Stimulated activated naive CD4-positive, alpha-beta T cell treated with Interleukin-2 at 50 U/mL for 16 hours (primary cell): ENCODE results near the gene FEZ2.
"Not testable (repeated sequence)": the region's sequence is repeated elsewhere in the genome, so short reads cannot be mapped to it uniquely, and the experiment has no call there.

Source experiments
- DNase-seq: peaks from one replicate; lab custom pipeline; 2025; lab: John Stamatoyannopoulos, UW

The FEZ2 gene, protein sequence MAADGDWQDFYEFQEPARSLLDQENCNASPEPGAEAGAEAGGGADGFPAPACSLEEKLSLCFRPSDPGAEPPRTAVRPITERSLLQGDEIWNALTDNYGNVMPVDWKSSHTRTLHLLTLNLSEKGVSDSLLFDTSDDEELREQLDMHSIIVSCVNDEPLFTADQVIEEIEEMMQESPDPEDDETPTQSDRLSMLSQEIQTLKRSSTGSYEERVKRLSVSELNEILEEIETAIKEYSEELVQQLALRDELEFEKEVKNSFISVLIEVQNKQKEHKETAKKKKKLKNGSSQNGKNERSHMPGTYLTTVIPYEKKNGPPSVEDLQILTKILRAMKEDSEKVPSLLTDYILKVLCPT

GRCh38 chr2:36597532-36598377, at the start of gene FEZ2:
FEZ2 (minus strand) TSS chr2:36598168; CDS start chr2:36598142, 26 bp downstream.
- DNase-seq: peak; percentile 69

DNA sequence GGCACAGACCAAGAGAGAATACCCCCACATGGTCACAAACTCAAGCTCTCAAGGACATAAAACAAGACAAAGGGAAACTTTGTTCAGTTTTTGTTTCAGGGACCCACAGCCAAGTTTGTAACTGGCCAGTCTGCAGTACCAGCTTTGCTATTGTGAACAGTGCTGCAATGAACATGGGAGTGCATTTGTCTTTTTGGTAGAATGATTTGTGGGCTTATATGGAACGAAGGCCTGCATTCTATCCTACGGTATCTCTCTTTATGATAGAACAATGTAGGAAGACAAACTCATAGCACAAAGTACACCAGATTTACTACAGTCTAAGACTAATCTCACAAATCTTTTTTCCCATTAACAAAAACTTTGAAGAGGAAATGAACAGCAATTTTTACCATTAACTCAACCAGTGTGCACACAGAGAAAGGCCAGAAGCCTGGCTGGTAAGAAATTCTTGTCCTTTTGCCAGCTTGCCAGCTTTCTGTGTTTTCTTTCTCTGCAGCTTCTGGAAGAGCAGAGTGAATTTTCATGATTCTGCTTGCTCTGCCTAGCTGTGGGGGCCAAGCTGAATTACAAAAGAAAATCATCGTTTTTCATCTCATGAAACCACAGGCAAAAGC, 37.1 kb upstream of the FEZ2 start:
- no peak for DNase-seq

DNA sequence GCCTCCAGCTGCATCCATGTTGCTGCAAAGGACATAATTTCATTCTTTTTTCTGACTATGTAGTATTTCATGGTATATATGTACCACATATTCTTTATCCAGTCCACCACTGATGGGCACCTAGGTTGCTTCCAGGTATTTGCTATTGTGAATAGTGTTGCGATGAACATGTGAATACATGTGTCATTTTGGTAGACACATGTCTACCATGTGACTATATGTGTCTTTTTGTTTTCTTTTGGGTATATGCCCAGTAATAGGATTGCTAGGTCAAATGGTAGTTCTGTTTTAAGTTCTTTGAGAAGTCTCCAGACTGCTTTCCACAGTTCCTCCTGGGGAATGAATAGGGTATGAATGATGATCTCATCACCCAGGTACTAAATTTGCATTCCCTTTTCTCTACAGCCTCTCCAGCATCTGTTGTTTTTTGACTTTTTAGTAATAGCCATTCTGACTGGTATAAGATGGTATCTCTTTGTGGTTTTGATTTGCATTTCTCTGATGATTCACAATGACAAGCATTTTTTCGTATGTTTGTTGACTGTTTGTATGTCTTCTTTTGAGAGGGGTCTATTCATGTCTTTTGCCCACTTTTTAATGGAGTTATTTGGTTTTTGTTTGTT, 35.6 kb upstream of the FEZ2 start:
- DNase-seq: no peak

DNA sequence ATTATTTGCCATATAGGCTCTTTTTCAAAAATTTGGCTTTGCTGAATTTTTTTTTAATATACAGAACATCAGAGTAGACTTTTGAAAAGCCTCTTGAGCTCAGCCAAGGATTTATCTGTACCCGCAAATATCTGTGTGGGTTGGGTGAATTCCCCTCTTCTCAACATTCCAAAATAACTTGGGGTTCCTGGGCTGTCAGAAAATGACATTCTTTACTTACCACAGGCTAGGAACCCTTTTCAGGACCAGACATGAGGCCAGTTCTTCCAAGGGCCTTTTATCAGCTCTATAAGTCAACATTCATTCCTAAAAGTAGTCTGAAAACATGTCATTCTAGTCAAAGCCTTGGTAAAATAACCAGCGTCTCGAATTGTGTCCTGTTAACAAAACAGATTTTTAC, 28.8 kb upstream of the FEZ2 start:
- DNase-seq: no peak

DNA sequence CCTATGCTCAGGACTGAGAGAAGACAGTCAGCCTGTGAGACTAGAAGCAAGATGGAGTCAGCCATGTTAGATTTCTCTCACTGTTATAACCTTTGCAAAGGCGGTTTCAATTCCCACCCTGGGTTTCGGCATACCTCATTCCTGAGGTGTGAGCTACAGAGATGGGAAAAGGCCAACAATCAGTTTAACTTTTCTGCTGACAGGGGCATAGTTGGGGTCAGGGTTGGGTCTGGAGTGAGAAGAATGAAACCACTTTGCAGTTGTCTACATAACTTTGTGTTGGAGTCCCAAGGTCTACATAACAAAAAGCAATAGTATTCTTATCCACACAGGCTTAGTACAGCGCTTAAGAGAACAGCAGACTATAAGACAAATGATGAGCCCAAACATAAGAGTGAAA, 28.1 kb upstream of the FEZ2 start:
- no peak for DNase-seq

DNA sequence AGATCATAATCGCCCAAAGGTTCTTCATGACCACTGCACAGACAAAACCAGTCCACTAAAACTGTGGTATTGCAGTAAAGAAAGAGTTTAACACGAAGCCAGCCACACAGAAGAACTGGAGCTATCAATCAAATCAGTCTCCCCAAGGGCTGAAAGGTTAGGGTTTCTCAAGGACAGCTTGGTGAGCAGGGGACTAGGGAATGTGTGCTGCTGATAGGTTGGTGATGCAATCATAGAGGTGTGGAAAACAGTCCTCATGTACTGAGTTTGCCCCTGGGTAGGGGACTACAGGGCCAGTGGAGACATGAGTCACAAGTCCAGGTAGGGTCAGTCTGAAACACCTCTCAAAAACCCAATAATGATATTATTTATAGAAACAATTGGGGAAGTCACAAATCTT, 27.3 kb upstream of the FEZ2 start:
- DNase-seq: no peak

DNA sequence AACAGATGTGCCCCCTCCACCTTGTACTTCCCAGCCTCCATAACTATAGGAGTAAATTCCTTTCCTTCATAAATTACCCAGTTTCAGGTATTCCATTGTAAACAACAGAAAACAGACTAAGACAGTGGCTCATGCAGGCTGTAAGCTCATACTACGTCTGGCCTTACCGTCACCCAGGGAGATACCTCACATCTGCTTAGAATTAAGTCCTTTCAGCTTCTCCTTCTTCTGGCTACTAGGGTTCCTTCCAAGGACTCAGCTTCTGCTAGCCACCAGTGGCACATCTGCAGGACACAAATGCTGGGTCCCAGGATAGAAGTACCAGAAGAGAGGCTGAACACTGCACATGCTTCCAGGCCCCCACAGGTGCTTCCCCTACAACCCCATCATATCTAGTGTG, 22.4 kb upstream of the FEZ2 start:
- DNase-seq: no peak

- DNase-seq: no peak
Measured at GRCh38 chr2:36618381-36618780, 20.4 kb upstream of the FEZ2 start.

DNA sequence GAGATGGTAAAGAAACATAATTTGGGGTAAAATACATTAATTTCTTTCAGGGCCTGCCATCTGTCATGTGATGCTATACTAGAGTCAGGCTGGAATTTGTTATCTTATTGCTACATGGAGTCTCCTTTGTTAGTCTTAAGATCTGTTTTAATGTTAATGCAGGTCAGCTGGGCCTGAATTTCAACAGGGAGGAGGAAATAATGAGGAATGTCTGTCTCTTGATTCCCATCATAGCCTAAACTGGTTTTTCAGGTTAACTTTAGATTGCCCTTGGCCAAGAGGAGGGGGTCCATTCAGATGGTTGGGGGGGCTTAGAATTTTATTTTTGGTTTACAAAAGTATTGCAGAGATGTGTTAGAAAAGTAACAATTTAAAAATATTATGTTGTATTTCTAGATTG, 19.0 kb upstream of the FEZ2 start:
- no peak for DNase-seq

GRCh38 chr2:36615222-36615621, 17.3 kb upstream of the FEZ2 start:
- DNase-seq: no peak

GRCh38 chr2:36613801-36614200, 15.8 kb upstream of the FEZ2 start:
- DNase-seq: no peak

- DNase-seq: no peak
Measured at GRCh38 chr2:36611316-36611990, 13.5 kb upstream of the FEZ2 start.

- DNase-seq: no peak
Measured at GRCh38 chr2:36609507-36609906, 11.5 kb upstream of the FEZ2 start.

DNA sequence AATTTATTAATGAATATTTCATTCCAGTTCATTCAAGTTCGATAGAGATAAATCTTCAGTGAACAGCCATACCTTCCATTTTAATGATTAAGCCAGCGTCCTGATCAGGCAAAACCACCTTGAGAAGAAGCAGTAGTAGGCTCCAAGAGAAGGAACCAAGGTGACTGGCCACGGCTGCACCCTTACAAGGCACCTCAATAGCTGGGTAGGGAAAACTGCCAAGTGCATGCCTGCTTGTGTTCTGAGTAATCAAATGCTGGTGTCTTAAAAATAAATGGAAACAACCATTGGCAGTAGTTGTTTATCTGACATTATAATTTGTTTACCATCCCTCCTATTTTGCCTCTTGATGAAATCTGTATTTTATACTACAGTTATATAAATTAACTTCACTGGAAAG, 10.0 kb upstream of the FEZ2 start:
- DNase-seq: no peak

- DNase-seq: no peak
Measured at GRCh38 chr2:36606925-36607324, 9.0 kb upstream of the FEZ2 start.

GRCh38 chr2:36605273-36605672, 7.3 kb upstream of the FEZ2 start:
- DNase-seq: no peak

GRCh38 chr2:36603629-36604028, 5.7 kb upstream of the FEZ2 start:
- not testable (repeated sequence) for DNase-seq

GRCh38 chr2:36597003-36597531, 901 bp downstream of the FEZ2 start:
- no peak for DNase-seq

- DNase-seq: no peak
Measured at GRCh38 chr2:36596397-36596796, 1.6 kb downstream of the FEZ2 start.

- DNase-seq: no peak
Measured at GRCh38 chr2:36594849-36595248, 3.1 kb downstream of the FEZ2 start.

GRCh38 chr2:36589230-36589630, 8.7 kb downstream of the FEZ2 start:
- no peak for DNase-seq

GRCh38 chr2:36587556-36587955, 10.4 kb downstream of the FEZ2 start:
- DNase-seq: no peak
